Stimulated activated CD8-positive, alpha-beta memory T cell treated with anti-CD3 and anti-CD28 coated beads, Interleukin-15, amount 100 ng/mL, for 4 hours (primary cell): ENCODE data around the gene DTNBP1.

ENCODE experiments used
- DNase-seq, 2 donors: peaks; one replicate each; pipeline ENCODE4 v3.0.0-alpha.2; 2020; ENCODE audit warnings: low read depth in 2 of 2

The DTNBP1 gene

GRCh38 chr6:15481390-15482291 is 181.2 kb downstream of the DTNBP1 start:
- DNase-seq: peak in 1 of 2 donors; percentile 11

GRCh38 chr6:15480525-15480924 is 182.3 kb downstream of the DTNBP1 start:
- DNase-seq: no peak

- DNase-seq: no peak
These were observed 183.1 kb downstream of the DTNBP1 start for GRCh38 chr6:15479761-15480160.

GRCh38 chr6:15477746-15478145 is 185.1 kb downstream of the DTNBP1 start:
- DNase-seq: no peak

GRCh38 chr6:15476631-15477380 is 186.0 kb downstream of the DTNBP1 start:
- no peak for DNase-seq

- no peak for DNase-seq
These were observed 187.0 kb downstream of the DTNBP1 start for GRCh38 chr6:15475872-15476271.

- DNase-seq: no peak
These were observed 187.6 kb downstream of the DTNBP1 start for GRCh38 chr6:15475261-15475660.

- DNase-seq: no peak
These were observed 188.6 kb downstream of the DTNBP1 start for GRCh38 chr6:15474196-15474595.

GRCh38 chr6:15473741-15474161 is 189.1 kb downstream of the DTNBP1 start:
- DNase-seq: no peak

GRCh38 chr6:15473174-15473573 is 189.7 kb downstream of the DTNBP1 start:
- no peak for DNase-seq
